Measurements from ENCODE around the gene KCNH1. TPM values are rescaled to one million over a fixed set of nuclear protein-coding genes. Genes with fewer than 3 reads are reported as not detected.

Gene KCNH1
- total and polyA plus RNA-seq, 2 of the 4 experiments (the other 2 are of a cell fraction) = 0.27 to 0.54 TPM

GRCh38 chr1:210751911-210752310 lies 382.0 kb downstream of the KCNH1 start:
- Histone ChIP-seq H2BK5ac (ENCODE audit: low read depth, low read length, poor library complexity, severe bottlenecking) (no peak overlapping the region), H4K8ac (ENCODE audit: low read depth in 2 of 2, low read length in 2 of 2) (no peak overlapping the region), H4K20me1 (ENCODE audit: insufficient read depth, low read length) (no peaks in the 10 kb centered on the region), H4K5ac (ENCODE audit: low read depth, low read length) (no peak overlapping the region), H3K4me3 (ENCODE audit: insufficient read depth, low read depth, low read length) (no peak overlapping the region), H3K36me3 (ENCODE audit: control insufficient read depth, insufficient read depth, low read length) (no peaks in the 10 kb centered on the region), H2BK15ac (ENCODE audit: low read depth, low read length) (no peak overlapping the region), H3K9me1 (ENCODE audit: insufficient read depth, low read length) (no peaks in the 10 kb centered on the region), H2AK5ac (ENCODE audit: low read depth, low read length) (no peak overlapping the region), H3K9ac (ENCODE audit: low read depth, low read length) (no peak overlapping the region), H3K23ac (ENCODE audit: low read depth, low read length) (no peak overlapping the region), H3K4me2 (ENCODE audit: low read depth, low read length) (no peak overlapping the region), H3K56ac (ENCODE audit: extremely low read depth, insufficient read depth, low read length) (no peak overlapping the region), H2BK120ac (ENCODE audit: low read depth, low read length) (no peak overlapping the region), H3K27ac (ENCODE audit: insufficient read depth, low read length) (no peak overlapping the region), H2AK9ac (replicated peaks; ENCODE audit: low read depth, low read length, poor library complexity) (no peak overlapping the region), H3K18ac (ENCODE audit: low read depth, low read length) (no peak overlapping the region), H3K4ac (ENCODE audit: low read depth, low read length) (no peak overlapping the region), H3K27me3 (ENCODE audit: control insufficient read depth, insufficient read depth, low read length) (no peaks in the 10 kb centered on the region), H4K91ac (ENCODE audit: insufficient read depth, low read depth, low read length) (no peak overlapping the region), H3K4me1 (ENCODE audit: control insufficient read depth, insufficient read depth, low read length) (no peaks in the 10 kb centered on the region), H3K9me3 (ENCODE audit: control insufficient read depth, insufficient read depth, low read length) (no peaks in the 10 kb centered on the region), H2AFZ (replicated peaks; ENCODE audit: low read length, poor library complexity) (no peak overlapping the region), H3K14ac (replicated peaks; ENCODE audit: low read depth, low read length) (no peak overlapping the region), H3K79me1 (ENCODE audit: low read depth in 1 of 2, low read length in 2 of 2) (no peaks in the 10 kb centered on the region), H2BK20ac (ENCODE audit: low read depth, low read length) (no peak overlapping the region)
- in situ Hi-C loops (cut with MboI; ENCODE audit: low sequenced_read_pairs) (no loop called here), dilution Hi-C loops (cut with HindIII; ENCODE audit: low sequenced_read_pairs, unreplicated experiment) (no loop called here), intact Hi-C loops (cut with micrococcal nuclease) (no loop called here)
- ChIA-PET CTCF (no interaction called here), POLR2A (ENCODE audit: unreplicated experiment) (no interaction called here)
- ATAC-seq (ENCODE audit: low read depth) = no peak
- 78% methylated on average over 1 of the region's 2 CpGs; no CpG with 5 or more reads in 1 of the 2 experiments for WGBS, 2 experiments (ENCODE audit: extremely low coverage in 2 of 2, insufficient read length in 1 of 2)
- no peak for DNase-seq
- BruUV-seq (replicated peaks) = no TSS peak
- TF ChIP-seq FOS (IDR thresholded peaks at IDR 0.05; ENCODE audit: low read depth, low read length) = no peak
- TF ChIP-seq CHD1 (IDR thresholded peaks at IDR 0.05; ENCODE audit: low read depth, low read length) = no peak
- no peak for TF ChIP-seq RAD21 (IDR thresholded peaks at IDR 0.05; ENCODE audit: low read length)
- TF ChIP-seq CEBPB (IDR thresholded peaks at IDR 0.05; ENCODE audit: low read depth, low read length) = no peak
- TF ChIP-seq NFE2L2 (IDR thresholded peaks at IDR 0.05; ENCODE audit: low read depth, low read length) = no peak
- TF ChIP-seq ELK1 (IDR thresholded peaks at IDR 0.05; ENCODE audit: borderline replicate concordance, low read depth, low read length) = no peak
- TF ChIP-seq USF2 (IDR thresholded peaks at IDR 0.05; ENCODE audit: low read depth, low read length) = no peak
- no peak for TF ChIP-seq RFX5 (IDR thresholded peaks at IDR 0.05; ENCODE audit: low read depth, low read length)
- TF ChIP-seq MXI1 (IDR thresholded peaks at IDR 0.05; ENCODE audit: borderline replicate concordance, low read depth, low read length) = no peak
- TF ChIP-seq BHLHE40 (IDR thresholded peaks at IDR 0.05; ENCODE audit: low read depth, low read length) = no peak
- no peak for TF ChIP-seq RCOR1 (IDR thresholded peaks at IDR 0.05; ENCODE audit: insufficient replicate concordance, low read length)
